Heart left ventricle (tissue), 13 donors: ENCODE measurements around the gene FLII.

Experiments used
- CTCF ChIP-seq, 12 donors: fragments of 200-600 bp; sonication (generic) in 4 of 12; IDR thresholded peaks; one replicate each; pipeline versions ENCODE4 v1.5.0 to v1.8.0; 2018 to 2022; ENCODE audit warnings: antibody characterized with exemption in 12 of 12, mild to moderate bottlenecking in 5 of 12
- POLR2A ChIP-seq, 2 donors: fragments of 450-650 bp; IDR thresholded peaks; one replicate each; pipeline ENCODE4 v1.6.1; 2017; ENCODE audit warnings: antibody characterized with exemption in 2 of 2, mild to moderate bottlenecking in 2 of 2, moderate library complexity in 2 of 2
- donor health status: ischemic (EF 13 %, LVEDD 7.1; RV severe dilation, severe dysfunction).
- donor health status: DM: no; HTN: yes; CAD: no.
- donor health status: DM: no; HTN: no; CAD: no.
- donor health status: ischemic (EF 25% LVEDD 6.9; RV normal size, moderate dysfunction).
- donor health status: ischemic (EF 25% LVEDD 5.7; RV mildly dilated, moderate dysfunction).
- donor health status: ischemic (EF 35%, LVEDD 5.7; RV mildly dilated, moderate dysfunction).
- donor health status: nonischemic (EF 11% LVEDD 7.7; RV severe dilation, severe dysfunction).
- donor health status: DM: yes; HTN: yes; CAD: no.
- donor health status: PGD.
- donor health status: ischemic (EF 29% LVEDD 5.4; RV normal size, mild dysfunction).
- donor health status: nonischemic (EF 23%, LVEDD 6.1; RV moderate dilation, normal function).

- no peak for TF ChIP-seq CTCF (IDR thresholded peaks at IDR 0.05)
- no peak for TF ChIP-seq POLR2A (IDR thresholded peaks at IDR 0.05)
These were observed 60.0 kb downstream of the FLII start for GRCh38 chr17:18198530-18198929.
